ENCODE measurements around the gene PEAK3. TPM values are rescaled to one million over a fixed set of nuclear protein-coding genes. Genes with fewer than 3 reads are reported as not detected.

Gene PEAK3
- total and polyA plus RNA-seq, 9 of the 15 experiments (the other 6 are each of a cell fraction or from before 2014, with no cell fraction given): 0.07 to 0.40 TPM; not detected in 7

GRCh38 chr19:2237051-2237868, 44.7 kb downstream of the PEAK3 start (continued):
- TF ChIP-seq, protein P1, sequence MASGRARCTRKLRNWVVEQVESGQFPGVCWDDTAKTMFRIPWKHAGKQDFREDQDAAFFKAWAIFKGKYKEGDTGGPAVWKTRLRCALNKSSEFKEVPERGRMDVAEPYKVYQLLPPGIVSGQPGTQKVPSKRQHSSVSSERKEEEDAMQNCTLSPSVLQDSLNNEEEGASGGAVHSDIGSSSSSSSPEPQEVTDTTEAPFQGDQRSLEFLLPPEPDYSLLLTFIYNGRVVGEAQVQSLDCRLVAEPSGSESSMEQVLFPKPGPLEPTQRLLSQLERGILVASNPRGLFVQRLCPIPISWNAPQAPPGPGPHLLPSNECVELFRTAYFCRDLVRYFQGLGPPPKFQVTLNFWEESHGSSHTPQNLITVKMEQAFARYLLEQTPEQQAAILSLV (tag; IDR thresholded peaks at IDR 0.05): no peak
- no peak for TF ChIP-seq ILF3 (IDR thresholded peaks at IDR 0.05; ENCODE audit: borderline replicate concordance)
- no peak for TF ChIP-seq CBFA2T3 (IDR thresholded peaks at IDR 0.05)
- TF ChIP-seq, protein P2, sequence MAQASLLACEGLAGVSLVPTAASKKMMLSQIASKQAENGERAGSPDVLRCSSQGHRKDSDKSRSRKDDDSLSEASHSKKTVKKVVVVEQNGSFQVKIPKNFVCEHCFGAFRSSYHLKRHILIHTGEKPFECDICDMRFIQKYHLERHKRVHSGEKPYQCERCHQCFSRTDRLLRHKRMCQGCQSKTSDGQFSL (CRISPR knock-in tag; IDR thresholded peaks at IDR 0.05): no peak
- TF ChIP-seq, protein P2 (tag; IDR thresholded peaks at IDR 0.05): no peak
- no peak for TF ChIP-seq SMAD2 (IDR thresholded peaks at IDR 0.05; ENCODE audit: low read depth, low read length)
- TF ChIP-seq NR2F6 (CRISPR knock-in tag; IDR thresholded peaks at IDR 0.05): 0 out of 2 replicates have a peak, but pooled peaks have one; percentile 17
- TF ChIP-seq NFE2L1 (tag; IDR thresholded peaks at IDR 0.05; ENCODE audit: borderline replicate concordance, low read depth): no peak
- no peak for TF ChIP-seq EWSR1 (IDR thresholded peaks at IDR 0.05; ENCODE audit: borderline replicate concordance, low read depth, partially characterized antibody)
- no peak for TF ChIP-seq ILK (tag; IDR thresholded peaks at IDR 0.05; ENCODE audit: borderline replicate concordance, low read depth)
- TF ChIP-seq ZBTB26 (CRISPR knock-in tag; IDR thresholded peaks at IDR 0.05): no peak
- no peak for TF ChIP-seq RAD21 (CRISPR knock-in tag; conservative IDR thresholded peaks at IDR 0.05 in 1 of 2, IDR thresholded peaks at IDR 0.05 in 1 of 2)
- TF ChIP-seq YY1 (IDR thresholded peaks at IDR 0.05; ENCODE audit: borderline replicate concordance in 1 of 3, control insufficient read depth in 1 of 3, extremely low read depth in 1 of 3, insufficient read depth in 3 of 3, insufficient read length in 1 of 3, insufficient replicate concordance in 2 of 3, low read depth in 1 of 3, low read length in 2 of 3): peak in 1 of 3 experiments; percentile 19
- no peak for TF ChIP-seq LARP7 (IDR thresholded peaks at IDR 0.05)
- TF ChIP-seq MYC (IDR thresholded peaks at IDR 0.05; ENCODE audit: low read depth, low read length): no peak
- TF ChIP-seq MYC (CRISPR knock-in tag; IDR thresholded peaks at IDR 0.05; ENCODE audit: borderline replicate concordance, low read depth): peak; percentile 17; the same call in 1 of the 2 replicates
- TF ChIP-seq ZNF239 (CRISPR knock-in tag; IDR thresholded peaks at IDR 0.05): no peak
- no peak for TF ChIP-seq MTA3 (IDR thresholded peaks at IDR 0.05; ENCODE audit: borderline replicate concordance)
- no peak for TF ChIP-seq HDAC8 (tag; IDR thresholded peaks at IDR 0.05)
- TF ChIP-seq RBM15 (IDR thresholded peaks at IDR 0.05; ENCODE audit: insufficient read depth, low read length): no peak
- peak; percentile 59 for TF ChIP-seq PCBP1 (IDR thresholded peaks at IDR 0.05; ENCODE audit: low read depth, low read length, poor library complexity, severe bottlenecking)
